Small intestine (tissue), 7 donors: ENCODE data around the gene HMOX1. TPM values are rescaled to one million over a fixed set of nuclear protein-coding genes. Genes with fewer than 3 reads are reported as not detected.

Experiments
- DNase-seq, 2 donors: peaks; one replicate each; pipeline versions ENCODE4 v3.0.0 to v3.0.0-alpha.2; 2013
- FAIRE-seq: peaks from 2 replicates; lab custom pipeline; 2012; peaks lifted over from hg19 to GRCh38; lab: Jason Lieb, UNC
- H3K27ac ChIP-seq, 3 donors: one replicate each; pipeline ENCODE4 v1.5.1; 2013; ENCODE audit warnings: low read length in 2 of 3, mild to moderate bottlenecking in 2 of 3, control low read depth in 1 of 3, inconsistent platforms in 1 of 3, low read depth in 1 of 3, moderate library complexity in 1 of 3
- H3K27me3 ChIP-seq, 3 donors: one replicate each; pipeline ENCODE4 v1.6.1; 2013; ENCODE audit warnings: low read length in 3 of 3, inconsistent platforms in 1 of 3; ENCODE audit not compliant: control insufficient read depth in 3 of 3, insufficient read depth in 3 of 3
- H3K36me3 ChIP-seq, 3 donors: one replicate each; pipeline ENCODE4 v1.6.1; 2013; ENCODE audit warnings: low read length in 3 of 3, inconsistent platforms in 1 of 3, low read depth in 1 of 3, mild to moderate bottlenecking in 1 of 3, moderate library complexity in 1 of 3; ENCODE audit not compliant: control insufficient read depth in 3 of 3, insufficient read depth in 2 of 3
- H3K4me1 ChIP-seq, 3 donors: one replicate each; pipeline ENCODE4 v1.6.1; 2013; ENCODE audit warnings: low read length in 2 of 3, inconsistent platforms in 1 of 3, low read depth in 1 of 3, mild to moderate bottlenecking in 1 of 3, moderate library complexity in 1 of 3; ENCODE audit not compliant: control insufficient read depth in 3 of 3, insufficient read depth in 2 of 3
- H3K4me3 ChIP-seq, 3 donors: one replicate each; pipeline ENCODE4 v1.5.1; 2013; ENCODE audit warnings: low read length in 3 of 3, control low read depth in 1 of 3, inconsistent platforms in 1 of 3, low read depth in 1 of 3, mild to moderate bottlenecking in 1 of 3, moderate library complexity in 1 of 3
- H3K9me3 ChIP-seq, 2 donors: one replicate each; pipeline ENCODE4 v1.6.1; 2013; ENCODE audit warnings: low read depth in 1 of 2, low read length in 1 of 2; ENCODE audit not compliant: control insufficient read depth in 2 of 2, insufficient read depth in 1 of 2
- WGBS, 3 donors: extraction: QIAGEN DNeasy Blood & Tissue Kit; methylation state at CpG; one replicate each; pipeline ENCODE4 v1.1.7; 2013; 5-methylcytosine and 5-hydroxymethylcytosine counted together
- polyA plus RNA-seq, 4 donors: library from polyadenylated mRNA; stranded (reverse) in 3 of 4; unstranded in 1 of 4; fragments of 200-250 nt in 3 of 4; fragments of 120-200 nt in 1 of 4; gene quantifications; one replicate each; pipeline versions ENCODE4 v1.2.1 to v1.2.3, GENCODE V29; 2013
- donor health status: healthy with polysubstance abuse.
- donor health status: control.
- donor health status: control.
- donor health status: Bipolar disorder and iron deficiency.
- donor health status: healthy.

HMOX1 gene
- polyA plus RNA-seq, 4 donors = 22.3 to 119 (median 79.8) TPM

- Histone ChIP-seq H3K36me3 (peaks cover 0 to 19% (median 2%) of the 10 kb centered on the region in 3 donors), H3K4me3 (no peak overlapping the region)
- WGBS, 3 donors = 98% methylated on average over 4 of the region's 4 CpGs
Measured at GRCh38 chr22:35398591-35398973, 17.7 kb downstream of the HMOX1 start.

GRCh38 chr22:35399114-35399677 is 18.3 kb downstream of the HMOX1 start:
- H3K27ac ChIP-seq = peak overlapping the region in 2 of 3 donors; percentile 58 to 78
- no peak for DNase-seq
- 81 to 83% (median 81%) methylated on average over 24 of the region's 24 CpGs for WGBS, 3 donors
- H3K36me3 ChIP-seq = peaks cover 0 to 15% (median 0%) of the 10 kb centered on the region in 3 donors
- no peaks in the 10 kb centered on the region for H3K27me3 ChIP-seq
- peaks cover 0 to 5% (median 0%) of the 10 kb centered on the region in 3 donors for H3K4me1 ChIP-seq
- FAIRE-seq = no peak
- H3K4me3 ChIP-seq = peak overlapping the region; percentile 29 to 73 (median 36)
- H3K9me3 ChIP-seq = no peaks in the 10 kb centered on the region

More at GRCh38 chr22:35398591-35398973, 17.7 kb downstream of the HMOX1 start:
- Histone ChIP-seq H3K4me1 (peaks cover 0 to 5% (median 0%) of the 10 kb centered on the region in 3 donors), H3K27me3 (no peaks in the 10 kb centered on the region), H3K9me3 (no peaks in the 10 kb centered on the region), H3K27ac (no peak overlapping the region)
- DNase-seq = no peak
- no peak for FAIRE-seq

GRCh38 chr22:35399678-35400500 is 19.0 kb downstream of the HMOX1 start, which contains the start of gene MCM5:
MCM5 (plus strand) TSS chr22:35400140; CDS start chr22:35400439, 299 bp downstream.
- Histone ChIP-seq H3K4me3 (peak within 1 kb of the TSS; percentile 73 to 91 (median 90)), H3K27ac (peak within 1 kb of the TSS in 2 of 3 donors; percentile 58 to 78), H3K36me3 (peaks cover 0 to 21% (median 0%) of the 10 kb centered on the region in 3 donors), H3K27me3 (no peaks in the 10 kb centered on the region), H3K9me3 (no peaks in the 10 kb centered on the region), H3K4me1 (peaks cover 0 to 5% (median 0%) of the 10 kb centered on the region in 3 donors)
- 2 to 3% (median 3%) methylated on average over 62 to 64 of the region's 64 CpGs for WGBS, 3 donors
- FAIRE-seq (peak; percentile 36), DNase-seq (peak; percentile 98 to 99)

GRCh38 chr22:35400501-35400790 is 19.6 kb downstream of the HMOX1 start:
- Histone ChIP-seq H3K27me3 (no peaks in the 10 kb centered on the region), H3K4me1 (peaks cover 0 to 5% (median 0%) of the 10 kb centered on the region in 3 donors), H3K27ac (peak overlapping the region in 1 of 3 donors; percentile 75), H3K9me3 (no peaks in the 10 kb centered on the region), H3K36me3 (peaks cover 0 to 23% (median 0%) of the 10 kb centered on the region in 3 donors), H3K4me3 (peak overlapping the region; percentile 73 to 91 (median 90))
- DNase-seq (no peak), FAIRE-seq (no peak)
- WGBS, 3 donors = 0% methylated on average over 20 of the region's 20 CpGs

GRCh38 chr22:35401863-35402262 is 21.0 kb downstream of the HMOX1 start:
- FAIRE-seq (no peak), DNase-seq (no peak)
- H3K36me3 ChIP-seq = peaks cover 0 to 37% (median 0%) of the 10 kb centered on the region in 3 donors
- peaks cover 0 to 5% (median 0%) of the 10 kb centered on the region in 3 donors for H3K4me1 ChIP-seq
- no peak overlapping the region for H3K27ac ChIP-seq
- no peaks in the 10 kb centered on the region for H3K27me3 ChIP-seq
- H3K4me3 ChIP-seq = no peak overlapping the region
- 82 to 90% (median 88%) methylated on average over 6 of the region's 6 CpGs for WGBS, 3 donors
- no peaks in the 10 kb centered on the region for H3K9me3 ChIP-seq

- 71 to 83% (median 76%) methylated on average over 7 of the region's 7 CpGs for WGBS, 3 donors
- Histone ChIP-seq H3K36me3 (peaks cover 0 to 47% (median 4%) of the 10 kb centered on the region in 3 donors), H3K4me1 (no peaks in the 10 kb centered on the region), H3K4me3 (no peak overlapping the region), H3K9me3 (no peaks in the 10 kb centered on the region), H3K27ac (no peak overlapping the region), H3K27me3 (no peaks in the 10 kb centered on the region)
- DNase-seq (no peak), FAIRE-seq (no peak)
Measured at GRCh38 chr22:35403356-35403755, 22.5 kb downstream of the HMOX1 start.

- Histone ChIP-seq H3K27me3 (no peaks in the 10 kb centered on the region), H3K36me3 (peaks cover 0 to 55% (median 6%) of the 10 kb centered on the region in 3 donors)
- WGBS, 3 donors = 84 to 87% (median 85%) methylated on average over 5 of the region's 5 CpGs
Measured at GRCh38 chr22:35404176-35404575, 23.3 kb downstream of the HMOX1 start.

GRCh38 chr22:35406443-35406842 is 25.5 kb downstream of the HMOX1 start:
- H3K27me3 ChIP-seq = no peaks in the 10 kb centered on the region
- no peaks in the 10 kb centered on the region for H3K9me3 ChIP-seq
- WGBS, 3 donors = 88 to 91% (median 89%) methylated on average over 13 of the region's 13 CpGs
- FAIRE-seq (no peak), DNase-seq (no peak)
- no peaks in the 10 kb centered on the region for H3K4me1 ChIP-seq
- H3K36me3 ChIP-seq = peaks cover 0 to 74% (median 6%) of the 10 kb centered on the region in 3 donors
- H3K4me3 ChIP-seq = no peak overlapping the region
- H3K27ac ChIP-seq = no peak overlapping the region

More at GRCh38 chr22:35404176-35404575, 23.3 kb downstream of the HMOX1 start:
- Histone ChIP-seq H3K4me3 (no peak overlapping the region), H3K4me1 (no peaks in the 10 kb centered on the region), H3K9me3 (no peaks in the 10 kb centered on the region), H3K27ac (no peak overlapping the region)
- no peak for DNase-seq
- FAIRE-seq = no peak
